IMR-90 (cell line): ENCODE results near the gene SUSD6. TPM values are rescaled to one million over a fixed set of nuclear protein-coding genes. Genes with fewer than 3 reads are reported as not detected.

Source experiments
- CEBPB ChIP-seq: IDR thresholded peaks from 2 replicates; pipeline ENCODE4 v1.6.1; 2012; ENCODE audit warnings: low read depth, low read length, improper control_type of control experiment
- POLR2A ChIP-seq: IDR thresholded peaks from 2 replicates; pipeline ENCODE4 v1.6.1; 2012; ENCODE audit warnings: mild to moderate bottlenecking, low read depth, low read length
- polyA plus RNA-seq, 3 experiments: library from polyadenylated mRNA; depleted of rRNA; stranded (reverse); fragments of >200 nt; gene quantifications; 2 replicates each; pipeline ENCODE4 v1.2.3, GENCODE V29; 2012; ENCODE audit warnings: low replicate concordance in 1 of 3
- total RNA-seq: library from RNA; depleted of rRNA; stranded (reverse); fragments of >200 nt; gene quantifications from 2 replicates; pipeline ENCODE4 v1.2.3, GENCODE V29; 2012
- TF ChIP-seq, protein P1 (sequence below): fragments of 150-350 bp; IDR thresholded peaks from 2 replicates; pipeline ENCODE4 v1.6.1; 2017; ENCODE audit warnings: mild to moderate bottlenecking, antibody characterized with exemption, low read length, low read depth
- TF ChIP-seq, protein P2 (sequence below): fragments of 150-350 bp; IDR thresholded peaks from 2 replicates; pipeline ENCODE4 v1.6.1; 2016; ENCODE audit warnings: low read depth, mild to moderate bottlenecking, low read length, moderate library complexity, borderline replicate concordance

The SUSD6 gene
- total and polyA plus RNA-seq, 2 of the 4 experiments (the other 2 are of a cell fraction): 2.3 to 10.1 TPM

DNA sequence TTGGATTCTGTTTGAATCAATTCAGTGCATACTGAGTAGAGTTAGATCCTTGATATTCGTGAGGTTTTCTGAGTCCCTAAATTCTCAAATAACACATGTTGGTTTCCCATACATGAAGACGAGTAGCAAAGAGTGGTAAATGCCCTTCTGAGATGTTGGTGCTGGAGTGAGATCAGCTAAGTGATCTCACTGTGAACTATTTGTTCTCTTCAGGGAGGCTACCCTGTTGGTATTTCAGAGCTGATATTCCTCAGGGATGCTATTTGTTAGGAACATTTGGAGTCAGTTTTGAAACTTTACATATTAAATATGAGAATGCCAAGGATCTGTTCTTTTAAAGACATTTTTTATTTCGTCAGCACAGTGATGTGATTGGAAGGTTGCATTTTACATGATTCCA, 54.7 kb downstream of the SUSD6 start (continued):
- TF ChIP-seq, protein P1, sequence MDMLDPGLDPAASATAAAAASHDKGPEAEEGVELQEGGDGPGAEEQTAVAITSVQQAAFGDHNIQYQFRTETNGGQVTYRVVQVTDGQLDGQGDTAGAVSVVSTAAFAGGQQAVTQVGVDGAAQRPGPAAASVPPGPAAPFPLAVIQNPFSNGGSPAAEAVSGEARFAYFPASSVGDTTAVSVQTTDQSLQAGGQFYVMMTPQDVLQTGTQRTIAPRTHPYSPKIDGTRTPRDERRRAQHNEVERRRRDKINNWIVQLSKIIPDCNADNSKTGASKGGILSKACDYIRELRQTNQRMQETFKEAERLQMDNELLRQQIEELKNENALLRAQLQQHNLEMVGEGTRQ: no peak
- TF ChIP-seq, protein P2, sequence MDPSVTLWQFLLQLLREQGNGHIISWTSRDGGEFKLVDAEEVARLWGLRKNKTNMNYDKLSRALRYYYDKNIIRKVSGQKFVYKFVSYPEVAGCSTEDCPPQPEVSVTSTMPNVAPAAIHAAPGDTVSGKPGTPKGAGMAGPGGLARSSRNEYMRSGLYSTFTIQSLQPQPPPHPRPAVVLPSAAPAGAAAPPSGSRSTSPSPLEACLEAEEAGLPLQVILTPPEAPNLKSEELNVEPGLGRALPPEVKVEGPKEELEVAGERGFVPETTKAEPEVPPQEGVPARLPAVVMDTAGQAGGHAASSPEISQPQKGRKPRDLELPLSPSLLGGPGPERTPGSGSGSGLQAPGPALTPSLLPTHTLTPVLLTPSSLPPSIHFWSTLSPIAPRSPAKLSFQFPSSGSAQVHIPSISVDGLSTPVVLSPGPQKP: no peak
- TF ChIP-seq CEBPB: no peak
- no peak for TF ChIP-seq POLR2A
